Breast epithelium (tissue), 4 donors: ENCODE measurements around the gene PLXNB2. TPM values are rescaled to one million over a fixed set of nuclear protein-coding genes. Genes with fewer than 3 reads are reported as not detected.

Source experiments
- DNase-seq, 2 donors: peaks; one replicate each; pipeline ENCODE4 v3.0.0-alpha.2; 2019; ENCODE audit warnings: low spot score in 2 of 2
- H3K27ac ChIP-seq, 2 donors: fragments of 200-600 bp; sonication (generic) in 1 of 2; one replicate each; pipeline ENCODE4 v1.5.1; 2016 to 2019; ENCODE audit warnings: mild to moderate bottlenecking in 1 of 2
- H3K27me3 ChIP-seq, 2 donors: fragments of 200-600 bp; sonication (generic) in 1 of 2; one replicate each; pipeline versions ENCODE4 v1.5.1 to v1.6.0; 2017 to 2019; ENCODE audit warnings: control low read depth in 1 of 2, mild to moderate bottlenecking in 1 of 2
- H3K36me3 ChIP-seq: fragments of 200-600 bp; one replicate; pipeline ENCODE4 v1.5.1; 2019
- H3K4me1 ChIP-seq, 2 donors: fragments of 200-600 bp; sonication (generic); one replicate each; pipeline ENCODE4 v1.5.1; 2016 to 2019; ENCODE audit warnings: control low read depth in 1 of 2
- H3K4me3 ChIP-seq, 3 donors: fragments of 200-600 bp; sonication (generic); 1 replicate in 2 of 3; 2 replicates in 1 of 3; pipeline ENCODE4 v1.5.1; 2016 to 2019; ENCODE audit warnings: mild to moderate bottlenecking in 3 of 3, moderate library complexity in 2 of 3
- H3K9me3 ChIP-seq, 2 donors: fragments of 200-600 bp; sonication (generic) in 1 of 2; one replicate each; pipeline ENCODE4 v1.5.1; 2016 to 2019; ENCODE audit warnings: control low read depth in 1 of 2
- CTCF ChIP-seq, 3 donors: fragments of 450-650 bp; IDR thresholded peaks; one replicate each; pipeline ENCODE4 v1.5.1; 2016 to 2017; ENCODE audit warnings: antibody characterized with exemption in 3 of 3, mild to moderate bottlenecking in 3 of 3, moderate library complexity in 3 of 3
- POLR2A ChIP-seq: fragments of 450-650 bp; IDR thresholded peaks from one replicate; pipeline ENCODE4 v1.6.1; 2016; ENCODE audit warnings: antibody characterized with exemption, mild to moderate bottlenecking, moderate library complexity
- POLR2AphosphoS5 ChIP-seq, 3 donors: sonication (generic); formaldehyde crosslinking; IDR thresholded peaks; one replicate each; pipeline ENCODE4 v1.6.1; 2017; ENCODE audit warnings: antibody characterized with exemption in 3 of 3
- intact Hi-C: fragments of 100-400 bp; cut with DNase I; formaldehyde crosslinking; loops from one replicate; pipeline ENCODE4 v1.15.1; 2023; ENCODE audit warnings: low total_unique reads
- total RNA-seq, 3 donors: library from RNA; depleted of rRNA; stranded (reverse); fragments of >200 nt; gene quantifications; one replicate each; pipeline ENCODE4 v1.1.0, GENCODE V29; 2016

The PLXNB2 gene
- total RNA-seq, 3 donors from 2014 or later = 79.0 to 137 (median 122) TPM

- TF ChIP-seq CTCF (IDR thresholded peaks at IDR 0.05) (no peak), POLR2AphosphoS5 (IDR thresholded peaks at IDR 0.05) (no peak), POLR2A (no peak)
- H3K27me3 ChIP-seq = peaks cover 0 to 19% of the 10 kb centered on the region in 2 donors
- DNase-seq = no peak
- H3K36me3 ChIP-seq = no peaks in the 10 kb centered on the region
- intact Hi-C loops = no loop called here
- H3K4me3 ChIP-seq = no peak overlapping the region
- no peak overlapping the region for H3K27ac ChIP-seq
- no peaks in the 10 kb centered on the region for H3K9me3 ChIP-seq
- peaks cover 5 to 16% of the 10 kb centered on the region in 2 donors for H3K4me1 ChIP-seq
These were observed 42.3 kb downstream of the PLXNB2 start for GRCh38 chr22:50264946-50265669.

GRCh38 chr22:50264104-50264745, 43.2 kb downstream of the PLXNB2 start:
- H3K9me3 ChIP-seq = no peaks in the 10 kb centered on the region
- no peaks in the 10 kb centered on the region for H3K36me3 ChIP-seq
- peaks cover 5 to 13% of the 10 kb centered on the region in 2 donors for H3K4me1 ChIP-seq
- H3K4me3 ChIP-seq = no peak overlapping the region
- TF ChIP-seq CTCF (IDR thresholded peaks at IDR 0.05) = no peak
- TF ChIP-seq POLR2A = no peak
- no peak for TF ChIP-seq POLR2AphosphoS5 (IDR thresholded peaks at IDR 0.05)
- no peak for DNase-seq
- peaks cover 0 to 19% of the 10 kb centered on the region in 2 donors for H3K27me3 ChIP-seq
- H3K27ac ChIP-seq = no peak overlapping the region
- intact Hi-C loops = no loop called here

- H3K27ac ChIP-seq = no peak overlapping the region
- no peaks in the 10 kb centered on the region for H3K9me3 ChIP-seq
- H3K27me3 ChIP-seq = peaks cover 0 to 19% of the 10 kb centered on the region in 2 donors
- no peaks in the 10 kb centered on the region for H3K36me3 ChIP-seq
- no peak overlapping the region for H3K4me3 ChIP-seq
- TF ChIP-seq POLR2AphosphoS5 (IDR thresholded peaks at IDR 0.05) (no peak), POLR2A (no peak), CTCF (IDR thresholded peaks at IDR 0.05) (no peak)
- H3K4me1 ChIP-seq = peaks cover 4% of the 10 kb centered on the region in 2 donors
- intact Hi-C loops = no loop called here
- DNase-seq = no peak
These were observed 44.4 kb downstream of the PLXNB2 start for GRCh38 chr22:50262973-50263617.

GRCh38 chr22:50262460-50262911, 45.0 kb downstream of the PLXNB2 start:
- Histone ChIP-seq H3K36me3 (no peaks in the 10 kb centered on the region), H3K4me3 (no peak overlapping the region), H3K27me3 (peaks cover 0 to 20% of the 10 kb centered on the region in 2 donors), H3K4me1 (no peaks in the 10 kb centered on the region), H3K27ac (no peak overlapping the region), H3K9me3 (no peaks in the 10 kb centered on the region)
- TF ChIP-seq POLR2AphosphoS5 (IDR thresholded peaks at IDR 0.05) = no peak
- TF ChIP-seq CTCF (IDR thresholded peaks at IDR 0.05) = no peak
- TF ChIP-seq POLR2A = no peak
- DNase-seq = no peak
- intact Hi-C loops = no loop called here
